MM.1S (cell line): Measurements from ENCODE around the gene SERPINA4.

ENCODE experiments used
- DNase-seq: peaks from one replicate; pipeline ENCODE4 v3.0.0-alpha.2; 2015
- H2AFZ ChIP-seq: fragments of 300-600 bp; sonication (generic); 2 replicates; pipeline ENCODE4 v1.6.0; 2016; ENCODE audit warnings: antibody characterized with exemption, low read length
- H3F3A ChIP-seq: fragments of 300-600 bp; sonication (generic); 2 replicates; pipeline ENCODE4 v1.6.1; 2016; ENCODE audit warnings: mild to moderate bottlenecking, antibody characterized with exemption, low read length, moderate library complexity, mixed read lengths; ENCODE audit not compliant: insufficient read depth
- H3K27ac ChIP-seq: fragments of 300-600 bp; sonication (generic); 2 replicates; pipeline ENCODE4 v1.5.1; 2016; ENCODE audit warnings: mild to moderate bottlenecking, low read length
- H3K27me3 ChIP-seq: fragments of 300-600 bp; sonication (generic); replicated peaks from 2 replicates; pipeline ENCODE4 v1.6.0; 2016; ENCODE audit warnings: low read length; ENCODE audit not compliant: insufficient read depth
- H3K36me3 ChIP-seq: fragments of 300-600 bp; sonication (generic); replicated peaks from 2 replicates; pipeline ENCODE4 v1.6.1; 2016; ENCODE audit warnings: mild to moderate bottlenecking, low read length, mixed read lengths; ENCODE audit not compliant: insufficient read depth
- H3K4me1 ChIP-seq: fragments of 300-600 bp; sonication (generic); 2 replicates; pipeline ENCODE4 v1.6.1; 2016; ENCODE audit warnings: low read length, mixed read lengths
- H3K4me2 ChIP-seq: fragments of 300-600 bp; sonication (generic); 2 replicates; pipeline ENCODE4 v1.6.0; 2016; ENCODE audit warnings: low read depth, low read length
- H3K4me3 ChIP-seq: fragments of 300-600 bp; sonication (generic); 2 replicates; pipeline ENCODE4 v1.5.1; 2016; ENCODE audit warnings: low read length, mixed read lengths
- H3K79me2 ChIP-seq: fragments of 300-600 bp; sonication (generic); 2 replicates; pipeline ENCODE4 v1.6.1; 2016; ENCODE audit warnings: mixed run types, low read length, mixed read lengths
- H3K9ac ChIP-seq: fragments of 300-600 bp; sonication (generic); 2 replicates; pipeline ENCODE4 v1.6.1; 2016; ENCODE audit warnings: low read length, mixed read lengths
- H3K9me2 ChIP-seq: fragments of 300-600 bp; sonication (generic); replicated peaks from 2 replicates; pipeline ENCODE4 v1.6.1; 2016; ENCODE audit warnings: mild to moderate bottlenecking, low read length, mixed read lengths; ENCODE audit not compliant: insufficient read depth
- H3K9me3 ChIP-seq: fragments of 300-600 bp; sonication (generic); replicated peaks from 2 replicates; pipeline ENCODE4 v1.6.1; 2016; ENCODE audit warnings: mild to moderate bottlenecking, low read length, mixed read lengths; ENCODE audit not compliant: insufficient read depth
- H4K20me1 ChIP-seq: fragments of 300-600 bp; sonication (generic); 2 replicates; pipeline ENCODE4 v1.6.1; 2016; ENCODE audit warnings: mild to moderate bottlenecking, low read length, moderate library complexity, mixed read lengths; ENCODE audit not compliant: insufficient read depth
- CTCF ChIP-seq: fragments of 300-600 bp; sonication (generic); IDR thresholded peaks from 2 replicates; pipeline ENCODE4 v1.5.1; 2016; ENCODE audit warnings: antibody characterized with exemption, low read length, mixed read lengths
- EZH2 ChIP-seq: fragments of 300-600 bp; sonication (generic); optimal IDR thresholded peaks from 2 replicates; pipeline ENCODE3; 2017; ENCODE audit warnings: low read depth, mild to moderate bottlenecking, antibody characterized with exemption, low read length, mixed read lengths
- EZH2phosphoT487 ChIP-seq: fragments of 300-600 bp; sonication (generic); IDR thresholded peaks from 2 replicates; pipeline ENCODE4 v1.6.1; 2018; ENCODE audit warnings: antibody characterized with exemption, low read length

SERPINA4 gene

GRCh38 chr14:94592457-94592856, 31.2 kb downstream of the SERPINA4 start:
- no peaks in the 10 kb centered on the region for H3K79me2 ChIP-seq
- H3K9me3 ChIP-seq: no peaks in the 10 kb centered on the region
- H3K9me2 ChIP-seq: no peaks in the 10 kb centered on the region
- no peak for DNase-seq
- H3K9ac ChIP-seq: no peak overlapping the region
- H3K4me2 ChIP-seq: no peak overlapping the region
- H3F3A ChIP-seq: no peaks in the 10 kb centered on the region
- H4K20me1 ChIP-seq: no peaks in the 10 kb centered on the region
- no peaks in the 10 kb centered on the region for H3K4me1 ChIP-seq
- H3K27me3 ChIP-seq: no peaks in the 10 kb centered on the region
- no peaks in the 10 kb centered on the region for H3K36me3 ChIP-seq
- no peak overlapping the region for H2AFZ ChIP-seq
- TF ChIP-seq EZH2phosphoT487 (no peak), EZH2 (no peak), CTCF (no peak)
- no peak overlapping the region for H3K4me3 ChIP-seq
- H3K27ac ChIP-seq: no peak overlapping the region

GRCh38 chr14:94593376-94593748, 32.1 kb downstream of the SERPINA4 start:
- Histone ChIP-seq H3K27ac (no peak overlapping the region), H2AFZ (no peak overlapping the region), H3K9me2 (no peaks in the 10 kb centered on the region), H3K27me3 (no peaks in the 10 kb centered on the region), H3K9ac (no peak overlapping the region), H4K20me1 (no peaks in the 10 kb centered on the region), H3K9me3 (no peaks in the 10 kb centered on the region), H3K4me3 (no peak overlapping the region), H3F3A (no peaks in the 10 kb centered on the region), H3K4me1 (no peaks in the 10 kb centered on the region), H3K4me2 (no peak overlapping the region), H3K36me3 (no peaks in the 10 kb centered on the region), H3K79me2 (no peaks in the 10 kb centered on the region)
- no peak for TF ChIP-seq EZH2phosphoT487
- TF ChIP-seq EZH2: no peak
- no peak for TF ChIP-seq CTCF
- no peak for DNase-seq

GRCh38 chr14:94593749-94594431, 32.6 kb downstream of the SERPINA4 start:
- H3K9me3 ChIP-seq: no peaks in the 10 kb centered on the region
- DNase-seq: no peak
- H3K4me1 ChIP-seq: no peaks in the 10 kb centered on the region
- H3K9ac ChIP-seq: no peak overlapping the region
- no peaks in the 10 kb centered on the region for H3K9me2 ChIP-seq
- no peak overlapping the region for H3K4me3 ChIP-seq
- H3F3A ChIP-seq: no peaks in the 10 kb centered on the region
- H4K20me1 ChIP-seq: no peaks in the 10 kb centered on the region
- no peaks in the 10 kb centered on the region for H3K79me2 ChIP-seq
- no peak overlapping the region for H3K27ac ChIP-seq
- TF ChIP-seq EZH2phosphoT487: no peak
- TF ChIP-seq CTCF: no peak
- TF ChIP-seq EZH2: no peak
- H3K4me2 ChIP-seq: no peak overlapping the region
- no peak overlapping the region for H2AFZ ChIP-seq
- H3K27me3 ChIP-seq: no peaks in the 10 kb centered on the region
- no peaks in the 10 kb centered on the region for H3K36me3 ChIP-seq
